AG09319 (cell line): ENCODE data around the gene SEC23IP.
A peak's percentile ranks its signal among the peaks of the same experiment; 100 is the strongest.

Experiments
- DNase-seq: peaks from one replicate; pipeline ENCODE4 v3.0.0-alpha.2; 2010; ENCODE audit warnings: low read depth; ENCODE audit errors: extremely low read depth
- TF ChIP-seq, protein P1 (sequence below): IDR thresholded peaks from 2 replicates; pipeline ENCODE4 v1.5.1; 2011; ENCODE audit warnings: low read depth, mild to moderate bottlenecking, inconsistent platforms, low read length, moderate library complexity

SEC23IP gene

DNA sequence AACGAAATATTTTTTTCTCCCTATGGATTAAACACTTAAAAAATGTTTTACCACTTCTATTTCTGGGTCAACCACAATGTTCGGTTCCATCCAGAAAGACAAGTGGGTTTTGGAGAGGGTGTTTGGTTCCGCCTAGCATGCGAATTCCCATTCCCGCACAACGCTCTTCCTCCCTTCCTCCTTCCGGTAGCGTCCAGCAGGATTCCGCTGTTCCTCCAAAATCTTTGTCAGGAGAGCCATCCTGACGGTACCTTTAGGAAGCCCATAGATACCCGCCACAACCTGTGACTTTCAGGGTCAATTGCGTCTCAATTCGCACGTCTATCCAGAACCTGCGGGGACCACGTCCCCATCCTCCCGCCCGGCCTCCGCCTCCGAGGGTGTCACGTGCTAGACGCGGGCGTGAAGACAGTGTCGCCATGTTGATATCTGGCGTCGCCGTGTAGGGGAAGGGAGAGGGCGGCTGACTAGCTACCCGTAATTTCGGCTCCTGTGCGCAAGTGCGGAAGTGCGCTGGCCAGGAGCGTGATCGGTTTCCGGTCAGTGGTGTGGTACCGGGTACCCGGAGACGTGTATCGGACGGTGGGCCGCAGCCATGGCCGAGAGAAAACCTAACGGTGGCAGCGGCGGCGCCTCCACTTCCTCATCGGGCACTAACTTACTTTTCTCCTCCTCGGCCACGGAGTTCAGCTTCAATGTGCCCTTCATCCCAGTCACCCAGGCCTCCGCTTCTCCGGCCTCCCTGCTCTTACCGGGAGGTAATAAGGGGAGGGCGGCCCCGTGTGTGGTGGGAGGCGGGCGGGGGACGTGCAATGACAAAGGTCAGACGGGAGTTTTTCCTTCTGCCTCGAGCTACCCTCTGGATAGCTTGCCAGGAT, at the start of gene SEC23IP:
TSS of gene SEC23IP (plus strand) at position 543 of the 878 bp plus-strand sequence. CDS start at position 596, 53 bp downstream.
- TF ChIP-seq, protein P1, sequence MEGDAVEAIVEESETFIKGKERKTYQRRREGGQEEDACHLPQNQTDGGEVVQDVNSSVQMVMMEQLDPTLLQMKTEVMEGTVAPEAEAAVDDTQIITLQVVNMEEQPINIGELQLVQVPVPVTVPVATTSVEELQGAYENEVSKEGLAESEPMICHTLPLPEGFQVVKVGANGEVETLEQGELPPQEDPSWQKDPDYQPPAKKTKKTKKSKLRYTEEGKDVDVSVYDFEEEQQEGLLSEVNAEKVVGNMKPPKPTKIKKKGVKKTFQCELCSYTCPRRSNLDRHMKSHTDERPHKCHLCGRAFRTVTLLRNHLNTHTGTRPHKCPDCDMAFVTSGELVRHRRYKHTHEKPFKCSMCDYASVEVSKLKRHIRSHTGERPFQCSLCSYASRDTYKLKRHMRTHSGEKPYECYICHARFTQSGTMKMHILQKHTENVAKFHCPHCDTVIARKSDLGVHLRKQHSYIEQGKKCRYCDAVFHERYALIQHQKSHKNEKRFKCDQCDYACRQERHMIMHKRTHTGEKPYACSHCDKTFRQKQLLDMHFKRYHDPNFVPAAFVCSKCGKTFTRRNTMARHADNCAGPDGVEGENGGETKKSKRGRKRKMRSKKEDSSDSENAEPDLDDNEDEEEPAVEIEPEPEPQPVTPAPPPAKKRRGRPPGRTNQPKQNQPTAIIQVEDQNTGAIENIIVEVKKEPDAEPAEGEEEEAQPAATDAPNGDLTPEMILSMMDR = no peak

DNA sequence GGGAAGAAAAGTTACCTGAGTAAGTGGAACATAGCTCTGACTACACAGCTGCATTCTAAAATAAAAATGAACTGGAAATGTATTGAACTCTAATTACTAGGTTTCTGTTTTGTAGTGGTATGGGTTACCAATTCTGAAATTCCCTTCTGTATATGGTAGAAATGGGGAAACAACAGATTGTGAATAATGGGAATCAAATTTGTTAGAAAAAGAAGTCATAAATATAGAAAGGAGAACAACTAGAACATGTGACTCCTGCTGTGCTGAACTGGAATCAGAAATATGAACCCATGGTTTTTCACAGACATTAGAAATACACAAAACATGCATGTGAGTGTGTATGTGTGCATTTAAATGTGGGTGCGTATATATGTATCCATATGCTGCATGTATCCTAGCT, 46.9 kb upstream of the SEC23IP start:
- no peak for DNase-seq
- TF ChIP-seq, protein P1 = no peak

More for the DNA sequence above, at the start of gene SEC23IP:
- DNase-seq = peak; percentile 87

DNA sequence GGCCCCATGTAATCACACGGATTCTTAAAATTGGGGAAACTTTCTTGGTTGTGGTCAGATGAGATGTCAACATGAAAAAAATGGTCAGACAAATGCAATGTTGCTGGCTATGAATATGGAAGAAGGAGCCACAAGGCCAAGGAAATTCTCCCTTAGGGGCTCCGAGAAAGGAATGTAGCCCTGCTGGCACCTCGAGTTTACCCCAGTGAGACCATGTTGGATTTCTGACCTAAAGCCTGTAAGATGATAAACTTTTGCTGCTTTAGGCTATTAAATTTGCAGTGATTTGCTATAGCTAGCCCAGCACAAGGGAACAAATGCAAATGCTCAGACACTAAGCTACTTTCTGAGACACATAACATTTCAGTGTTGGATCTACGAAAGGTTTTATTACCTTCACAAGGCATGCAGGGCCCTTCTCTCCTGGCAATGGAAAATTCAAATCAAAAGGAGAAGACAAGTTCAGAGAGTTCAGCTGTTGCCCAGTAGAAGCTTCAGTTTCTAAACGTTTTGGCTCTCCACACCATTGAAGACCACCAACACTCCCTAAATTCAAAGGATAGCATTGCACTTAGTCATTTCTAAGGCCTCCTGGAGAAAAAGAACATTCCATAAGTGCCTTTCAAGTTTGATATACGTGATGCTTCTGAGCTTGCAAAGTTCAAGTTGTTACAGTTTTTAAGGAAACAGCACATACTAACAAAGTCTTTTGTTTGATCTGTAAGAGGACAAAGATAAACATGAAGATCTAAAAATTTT, 43.3 kb upstream of the SEC23IP start:
- DNase-seq = no peak
- TF ChIP-seq, protein P1 = no peak

DNA sequence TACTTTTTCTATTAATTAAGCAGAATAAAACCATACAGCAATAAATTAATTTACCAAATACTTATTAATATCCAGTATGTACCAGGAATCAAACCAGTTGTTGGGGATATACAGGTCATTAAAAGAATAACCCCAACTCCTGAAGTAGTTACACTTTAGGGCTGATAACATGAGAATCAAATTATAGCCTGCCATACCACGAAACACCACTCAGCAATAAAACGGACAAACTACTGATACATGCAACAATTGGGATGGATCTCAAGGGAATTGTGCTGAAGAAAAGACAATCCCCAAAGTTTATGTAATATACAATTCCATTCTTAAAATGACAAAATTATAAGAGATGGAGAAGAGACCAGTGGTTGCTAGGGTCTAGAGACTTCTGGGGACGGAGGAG, 42.6 kb upstream of the SEC23IP start:
- DNase-seq = no peak
- TF ChIP-seq, protein P1 = no peak

DNA sequence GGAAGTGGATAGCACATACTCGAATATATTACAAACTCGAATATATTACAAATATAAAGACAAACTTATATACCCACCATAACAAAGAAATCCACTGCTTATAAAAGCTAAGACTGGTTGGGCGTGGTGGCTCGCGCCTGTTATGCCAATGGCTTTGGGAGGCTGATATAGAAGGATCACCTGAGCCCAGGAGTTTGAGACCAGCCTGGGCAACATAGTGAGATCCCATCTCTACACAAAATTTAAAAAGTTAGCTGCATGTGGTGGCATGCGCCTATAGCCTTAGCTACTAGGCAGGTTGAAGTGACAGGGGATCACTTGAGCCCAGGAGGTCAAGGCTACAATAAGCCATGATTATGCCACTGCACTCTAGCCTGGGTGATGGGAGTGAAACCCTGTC, 40.3 kb upstream of the SEC23IP start:
- DNase-seq = no peak
- TF ChIP-seq, protein P1 = no peak

DNA sequence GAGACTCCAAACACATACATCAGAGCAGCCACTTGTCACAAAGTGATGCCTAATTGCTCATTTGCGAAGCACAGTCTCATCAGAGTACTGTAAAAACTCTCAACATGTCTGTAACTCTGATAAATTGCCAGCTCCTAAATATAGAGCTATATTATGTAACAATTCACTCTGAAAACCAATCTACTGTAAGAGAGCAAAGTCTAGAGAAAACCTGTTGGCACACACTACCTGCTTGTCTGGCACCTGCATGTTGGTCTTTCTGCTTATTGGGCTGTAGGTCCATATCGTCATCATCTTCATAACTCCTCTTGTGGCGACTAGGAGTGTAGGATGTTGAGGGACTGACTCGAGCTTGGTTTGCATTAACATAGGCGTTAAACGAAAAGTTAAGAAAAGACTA, 39.7 kb upstream of the SEC23IP start:
- TF ChIP-seq, protein P1 = no peak
- DNase-seq = no peak

DNA sequence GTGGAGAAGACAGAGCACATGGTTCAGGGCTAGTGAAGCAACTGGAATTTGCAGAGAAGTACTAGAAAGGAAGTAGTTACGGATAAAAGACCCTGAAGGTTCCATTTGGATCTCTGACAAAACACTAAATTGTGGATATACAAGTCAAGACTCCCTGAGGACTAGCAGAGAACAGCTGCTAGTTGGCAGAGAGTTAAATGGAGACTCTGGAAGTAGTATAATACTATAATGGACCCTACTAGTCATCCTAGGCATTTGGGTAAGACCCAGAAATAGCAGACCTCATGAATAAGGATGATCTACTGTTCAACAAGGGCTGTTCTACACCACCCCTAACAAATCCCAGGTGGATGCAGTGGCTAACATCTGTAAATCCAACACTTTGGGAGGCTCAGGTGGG, 39.0 kb upstream of the SEC23IP start:
- DNase-seq = no peak
- TF ChIP-seq, protein P1 = no peak
